Activated naive CD4-positive, alpha-beta T cell treated with anti-CD3 and anti-CD28 coated beads, Interleukin-2, amount 10 ng/mL, durations not matched to agents 5 hours and 36 hours (primary cell): ENCODE measurements around the gene HERC5. TPM values are rescaled to one million over a fixed set of nuclear protein-coding genes. Genes with fewer than 3 reads are reported as not detected.

Source experiments
- total RNA-seq, 2 experiments: library from RNA; stranded (reverse); gene quantifications; one replicate each; pipeline ENCODE4 v1.2.3, GENCODE V29; 2021

Gene HERC5
- total RNA-seq = 10 to 100 TPM; 11.6 to 12.7 TPM

DNA sequence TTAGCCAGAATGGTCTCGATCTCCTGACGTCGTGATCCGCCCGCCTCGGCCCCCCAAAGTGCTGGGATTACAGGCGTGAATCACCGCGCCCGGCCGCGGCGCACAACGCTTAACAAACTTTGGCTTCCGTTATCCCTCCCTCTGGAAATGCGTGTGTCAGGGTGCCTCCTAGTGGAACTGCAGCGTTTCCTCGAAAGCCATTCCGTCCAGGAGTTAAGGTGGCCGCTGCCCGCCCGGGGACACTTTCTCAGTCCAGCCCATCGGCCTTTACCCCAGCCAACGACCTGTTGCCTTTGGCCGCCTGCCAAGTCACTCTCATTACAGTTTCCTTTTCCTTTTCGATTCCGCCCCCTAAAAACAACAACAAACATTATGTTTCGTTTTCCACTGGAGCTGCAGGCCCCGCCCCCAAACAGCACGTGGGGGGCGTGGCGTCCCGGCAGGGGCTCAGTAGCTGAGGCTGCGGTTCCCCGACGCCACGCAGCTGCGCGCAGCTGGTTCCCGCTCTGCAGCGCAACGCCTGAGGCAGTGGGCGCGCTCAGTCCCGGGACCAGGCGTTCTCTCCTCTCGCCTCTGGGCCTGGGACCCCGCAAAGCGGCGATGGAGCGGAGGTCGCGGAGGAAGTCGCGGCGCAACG lies at the start of gene HERC5:
Gene HERC5 (plus strand): TSS at position 450 of the 637 bp plus-strand sequence. CDS start 151 bp downstream, at position 601.

DNA sequence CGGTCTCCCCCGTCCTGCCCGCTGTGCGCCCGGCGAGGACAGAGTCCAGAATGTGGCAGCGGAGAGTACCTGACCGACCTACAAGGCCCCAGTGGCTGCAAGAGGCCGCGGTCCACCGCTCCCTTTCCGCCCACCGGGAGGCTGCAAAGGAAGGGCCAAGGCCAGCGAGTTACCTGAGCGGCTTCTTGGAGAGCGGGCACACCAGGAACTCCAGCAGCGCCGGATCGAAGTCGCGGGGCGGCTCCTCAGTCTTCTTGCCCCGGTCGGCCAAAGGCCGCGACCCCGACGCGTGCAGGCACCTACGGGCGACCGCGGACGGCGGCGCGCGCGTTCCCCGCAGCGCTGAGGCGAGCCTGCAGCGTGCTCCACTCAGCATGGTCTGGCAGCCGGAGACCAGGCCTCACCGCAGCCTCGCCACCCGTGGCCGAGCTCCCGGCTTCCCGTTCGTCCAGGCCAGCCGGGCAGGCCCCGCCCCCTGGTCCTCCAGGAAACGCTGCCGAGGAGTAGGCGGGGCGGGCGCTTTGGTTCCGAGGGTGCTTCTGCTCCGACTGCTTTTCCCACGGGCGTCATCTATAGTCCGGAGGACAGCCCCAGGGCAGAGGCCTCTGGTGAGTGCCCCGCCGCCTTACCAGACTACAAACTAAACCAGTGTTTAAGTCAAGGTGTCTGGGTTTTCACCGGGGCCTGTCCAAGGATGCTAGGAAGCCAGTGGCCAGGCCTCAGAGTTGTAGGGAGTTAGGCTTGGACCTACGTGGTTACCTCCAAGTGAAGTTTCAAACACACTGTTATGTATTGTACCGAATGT lies 66.6 kb downstream of the HERC5 start, which contains the start of gene PYURF:
Gene PYURF (minus strand): TSS at position 452 of the 805 bp plus-strand sequence. CDS start 76 bp downstream, at position 376.

Other genes with a start within 250 kb of the HERC5 start
- 10 to 100 TPM; 46.2 to 46.7 TPM for gene PPM1K, start 172.6 kb upstream of the HERC5 start, total RNA-seq
- gene HERC6, start 78.3 kb upstream of the HERC5 start, total RNA-seq = 10 to 100 TPM in 1 of 2 experiments, 1 to 10 TPM in 1; 8.2 to 10.4 TPM
- gene PYURF, start 66.7 kb downstream of the HERC5 start, total RNA-seq = 10 to 100 TPM; 45.2 to 46.5 TPM
- gene HERC3, start 135.4 kb downstream of the HERC5 start, total RNA-seq = 10 to 100 TPM; 37.0 to 38.4 TPM
- gene NAP1L5, start 240.7 kb downstream of the HERC5 start, total RNA-seq = 1 to 10 TPM; 3.3 to 3.8 TPM